ENCODE measurements around the gene GPR61. TPM values are rescaled to one million over a fixed set of nuclear protein-coding genes. Genes with fewer than 3 reads are reported as not detected.

GPR61 gene
- total RNA-seq, 1 donor from 2014 or later: not detected

- ChIA-PET CTCF (interaction anchor here (1.0 kb wide), 1 partner anchor 22 kb away, joined by 3 read pairs; no protein-coding TSS in a partner anchor), POLR2A (no interaction called here)
Measured at GRCh38 chr1:109523706-109524105, 16.0 kb upstream of the GPR61 start.

GRCh38 chr1:109527098-109527811, 12.4 kb upstream of the GPR61 start:
- no peak for TF ChIP-seq CTCF (IDR thresholded peaks at IDR 0.05)
- Mint-ChIP-seq H3K9me3 (no peaks in the 10 kb centered on the region), H3K4me1 (peaks cover 5% of the 10 kb centered on the region), H3K4me3 (no peak overlapping the region), H3K27ac (peak overlapping the region; percentile 42), H3K27me3 (no peaks in the 10 kb centered on the region), H3K36me3 (ENCODE audit: low read depth) (no peaks in the 10 kb centered on the region)
- DNase-seq: no peak
- POLR2A ChIA-PET: no interaction called here
- CTCF ChIA-PET: interaction anchor here (1.4 to 10.5 kb wide), 2 partner anchors 19 to 28 kb away, joined by 3 to 375 read pairs; partner anchors contain the start of genes AMIGO1 and CYB561D1
- intact Hi-C loops (cut with micrococcal nuclease): no loop called here
- peak; percentile 54 for ATAC-seq (ENCODE audit: low read depth)

More at GRCh38 chr1:109523706-109524105, 16.0 kb upstream of the GPR61 start:
- ATAC-seq (ENCODE audit: low read depth) (no peak), DNase-seq (no peak)
- Mint-ChIP-seq H3K36me3 (ENCODE audit: low read depth) (no peaks in the 10 kb centered on the region), H3K27me3 (peaks cover 6% of the 10 kb centered on the region), H3K4me1 (peaks cover 3% of the 10 kb centered on the region), H3K4me3 (no peak overlapping the region), H3K27ac (no peak overlapping the region), H3K9me3 (no peaks in the 10 kb centered on the region)
- intact Hi-C loops (cut with micrococcal nuclease): no loop called here
- no peak for TF ChIP-seq CTCF (IDR thresholded peaks at IDR 0.05)

GRCh38 chr1:109527846-109528695, 11.6 kb upstream of the GPR61 start:
- Mint-ChIP-seq H3K27me3 (no peaks in the 10 kb centered on the region), H3K27ac (no peak overlapping the region), H3K36me3 (ENCODE audit: low read depth) (no peaks in the 10 kb centered on the region), H3K4me3 (no peak overlapping the region), H3K9me3 (no peaks in the 10 kb centered on the region), H3K4me1 (peaks cover 11% of the 10 kb centered on the region)
- ChIA-PET CTCF (interaction anchor here (1.4 to 10.5 kb wide), 2 partner anchors 18 to 28 kb away, joined by 3 to 375 read pairs; partner anchors contain the start of genes AMIGO1 and CYB561D1), POLR2A (no interaction called here)
- intact Hi-C loops (cut with micrococcal nuclease): no loop called here
- TF ChIP-seq CTCF (IDR thresholded peaks at IDR 0.05): no peak
- no peak for ATAC-seq (ENCODE audit: low read depth)
- DNase-seq: no peak

- intact Hi-C loops (cut with micrococcal nuclease): no loop called here
- no peak for TF ChIP-seq CTCF (IDR thresholded peaks at IDR 0.05)
- H3K4me1 Mint-ChIP-seq: peaks cover 11% of the 10 kb centered on the region
- no peak overlapping the region for H3K27ac Mint-ChIP-seq
- no peak overlapping the region for H3K4me3 Mint-ChIP-seq
- no peaks in the 10 kb centered on the region for H3K27me3 Mint-ChIP-seq
- no peaks in the 10 kb centered on the region for H3K9me3 Mint-ChIP-seq
- DNase-seq: no peak
- POLR2A ChIA-PET: no interaction called here
- no peaks in the 10 kb centered on the region for H3K36me3 Mint-ChIP-seq (ENCODE audit: low read depth)
- no peak for ATAC-seq (ENCODE audit: low read depth)
- CTCF ChIA-PET: interaction anchor here (0.7 to 10.5 kb wide), 3 partner anchors 18 to 94 kb away, joined by 3 to 375 read pairs (median 3); partner anchors contain the start of genes AMIGO1 and CYB561D1
Measured at GRCh38 chr1:109528712-109529111, 11.0 kb upstream of the GPR61 start.

Data from activated B cell treated with CpG ODN at 0.5 μM for 24 hours (primary cell).